Fibroblast of upper back skin (primary cell): ENCODE results near the gene LMLN.
A peak's percentile ranks its signal among the peaks of the same experiment; 100 is the strongest.
"Not testable (repeated sequence)": the region's sequence is repeated elsewhere in the genome, so short reads cannot be mapped to it uniquely, and the experiment has no call there.

Source experiments
- DNase-seq: peaks from one replicate; pipeline ENCODE4 v3.0.0-alpha.2; 2013

The LMLN gene, protein sequence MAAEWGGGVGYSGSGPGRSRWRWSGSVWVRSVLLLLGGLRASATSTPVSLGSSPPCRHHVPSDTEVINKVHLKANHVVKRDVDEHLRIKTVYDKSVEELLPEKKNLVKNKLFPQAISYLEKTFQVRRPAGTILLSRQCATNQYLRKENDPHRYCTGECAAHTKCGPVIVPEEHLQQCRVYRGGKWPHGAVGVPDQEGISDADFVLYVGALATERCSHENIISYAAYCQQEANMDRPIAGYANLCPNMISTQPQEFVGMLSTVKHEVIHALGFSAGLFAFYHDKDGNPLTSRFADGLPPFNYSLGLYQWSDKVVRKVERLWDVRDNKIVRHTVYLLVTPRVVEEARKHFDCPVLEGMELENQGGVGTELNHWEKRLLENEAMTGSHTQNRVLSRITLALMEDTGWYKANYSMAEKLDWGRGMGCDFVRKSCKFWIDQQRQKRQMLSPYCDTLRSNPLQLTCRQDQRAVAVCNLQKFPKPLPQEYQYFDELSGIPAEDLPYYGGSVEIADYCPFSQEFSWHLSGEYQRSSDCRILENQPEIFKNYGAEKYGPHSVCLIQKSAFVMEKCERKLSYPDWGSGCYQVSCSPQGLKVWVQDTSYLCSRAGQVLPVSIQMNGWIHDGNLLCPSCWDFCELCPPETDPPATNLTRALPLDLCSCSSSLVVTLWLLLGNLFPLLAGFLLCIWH

GRCh38 chr3:197959891-197960693, at the start of gene LMLN:
TSS of gene LMLN (plus strand) at chr3:197960217. CDS start at chr3:197960246, 29 bp downstream.
- DNase-seq: peak; percentile 96

DNA sequence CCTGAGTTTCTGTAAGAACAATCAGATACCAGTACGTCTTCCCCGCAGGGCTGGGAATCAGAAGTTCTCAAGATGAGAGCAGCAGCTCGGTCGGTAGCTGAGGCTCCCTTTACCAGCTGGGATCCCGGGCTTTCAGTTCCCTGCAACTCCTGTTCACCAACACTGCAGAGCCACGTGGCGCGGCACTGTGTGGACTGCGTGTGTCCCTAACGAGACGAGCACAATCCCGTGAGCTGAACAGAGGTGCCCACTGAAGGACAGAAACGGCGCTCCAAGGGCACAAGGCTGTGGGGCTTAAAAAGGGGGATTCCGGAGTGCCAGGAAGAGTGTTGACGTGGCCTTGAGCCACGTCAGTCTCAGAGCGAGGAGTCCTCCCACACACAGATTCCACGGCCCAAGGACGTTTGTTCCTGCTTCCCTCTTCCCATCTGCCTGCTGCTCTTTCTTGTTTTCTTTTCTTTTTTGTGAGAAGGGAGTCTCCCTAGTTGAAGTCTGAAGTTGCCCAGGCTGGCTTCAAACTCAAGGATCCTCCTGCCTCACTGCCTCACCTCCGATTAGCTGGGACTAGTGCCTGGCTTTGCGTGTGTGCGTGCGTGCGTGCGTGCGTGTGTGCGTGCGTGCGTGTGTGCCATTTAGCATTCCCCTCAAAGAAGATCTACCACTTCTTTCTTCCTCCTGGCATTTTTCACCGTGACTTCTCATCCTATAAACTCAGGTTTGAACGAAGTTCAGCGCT, 47.1 kb upstream of the LMLN start:
- no peak for DNase-seq

GRCh38 chr3:197913641-197914380, 46.2 kb upstream of the LMLN start:
- DNase-seq: no peak

DNA sequence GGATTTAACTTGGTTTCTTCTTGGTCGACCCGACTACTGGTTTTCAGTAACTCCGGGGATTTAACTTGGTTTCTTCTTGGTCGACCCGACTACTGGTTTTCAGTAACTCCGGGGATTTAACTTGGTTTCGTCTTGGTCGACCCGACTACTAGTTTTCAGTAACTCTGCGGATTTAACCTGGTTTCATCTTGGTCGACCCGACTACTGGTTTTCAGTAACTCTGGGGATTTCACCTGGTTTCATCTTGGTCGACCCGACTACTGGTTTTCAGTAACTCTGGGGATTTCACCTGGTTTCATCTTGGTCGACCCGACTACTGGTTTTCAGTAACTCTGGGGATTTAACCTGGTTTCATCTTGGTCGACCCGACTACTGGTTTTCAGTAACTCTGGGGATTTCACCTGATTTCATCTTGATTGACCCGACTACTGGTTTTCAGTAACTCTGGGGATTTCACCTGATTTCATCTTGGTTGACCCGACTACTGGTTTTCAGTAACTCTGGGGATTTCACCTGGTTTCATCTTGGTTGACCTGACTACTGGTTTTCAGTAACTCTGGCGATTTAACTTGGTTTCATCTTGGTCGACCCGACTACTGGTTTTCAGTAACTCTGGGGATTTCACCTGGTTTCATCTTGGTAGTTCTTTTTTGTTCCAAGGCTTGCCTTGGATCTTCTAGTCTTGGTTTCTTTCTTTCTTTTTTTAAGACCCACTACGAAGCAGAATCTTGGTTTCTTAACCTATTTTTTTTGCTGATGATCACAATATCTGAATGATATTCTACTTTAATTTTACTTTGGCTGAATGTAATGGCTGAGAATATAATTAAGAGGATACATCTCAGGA, 38.4 kb upstream of the LMLN start:
- DNase-seq: not testable (repeated sequence)

DNA sequence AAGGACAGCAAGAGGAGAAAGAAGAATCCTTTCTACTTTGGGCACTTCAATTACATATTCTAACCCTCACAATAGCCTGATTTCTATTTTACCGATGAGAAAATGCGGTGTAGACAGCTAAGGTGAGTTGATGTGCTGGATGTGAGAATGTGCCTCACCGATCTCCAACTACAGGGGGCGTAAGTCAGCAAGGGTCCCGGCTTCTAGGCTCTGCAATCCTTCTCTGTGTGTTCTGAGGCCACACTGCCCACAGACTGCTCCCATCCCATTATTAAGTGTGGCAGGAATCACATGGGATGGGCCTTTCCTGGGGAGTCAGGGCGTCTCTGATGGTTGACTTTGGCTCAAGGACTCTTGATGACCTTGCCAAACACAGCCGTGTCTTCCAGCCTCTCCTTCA, 33.6 kb upstream of the LMLN start:
- DNase-seq: no peak

DNA sequence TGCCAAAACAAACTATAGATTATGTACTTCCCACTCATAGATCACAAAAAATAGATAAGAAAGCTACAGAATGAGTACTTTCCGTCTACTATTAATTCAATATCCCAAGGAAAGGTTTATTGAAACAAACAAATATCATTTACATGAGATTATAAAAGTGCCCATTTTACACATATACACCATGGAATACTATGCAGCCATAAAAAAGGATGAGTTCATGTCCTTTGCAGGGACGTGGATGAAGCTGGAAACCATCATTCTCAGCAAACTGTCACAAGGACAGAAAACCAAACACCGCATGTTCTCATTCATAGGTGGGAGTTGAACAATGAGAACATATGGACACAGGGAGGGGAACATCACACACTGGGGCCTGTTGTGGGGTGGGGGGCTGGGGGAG, 32.4 kb upstream of the LMLN start:
- not testable (repeated sequence) for DNase-seq

DNA sequence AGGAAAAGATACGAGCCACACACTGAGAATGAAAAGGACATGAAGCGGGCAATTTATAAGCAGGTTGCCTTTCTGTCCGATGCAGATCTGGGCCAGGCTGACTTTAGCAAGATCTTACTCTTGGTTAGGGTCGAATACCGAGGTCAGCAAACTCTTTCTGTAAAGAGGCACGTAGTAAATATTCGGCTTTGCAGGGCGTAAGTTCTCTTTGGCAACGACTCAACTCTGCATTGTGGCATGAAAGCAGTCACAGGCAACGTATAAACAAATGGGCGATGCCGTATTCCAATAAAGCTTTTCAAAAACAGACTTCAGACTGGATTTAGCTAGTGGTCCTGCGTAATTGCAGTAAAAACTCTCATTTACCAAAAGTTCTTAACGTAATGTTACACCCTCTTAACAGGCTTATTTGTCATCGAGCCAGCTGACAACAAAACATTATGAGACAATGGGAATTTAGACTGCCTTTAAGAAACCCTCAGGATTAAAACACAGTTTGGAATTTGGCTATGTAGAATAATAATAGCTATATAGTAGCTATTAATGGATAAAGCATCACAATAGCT, 23.1 kb upstream of the LMLN start:
- no peak for DNase-seq

DNA sequence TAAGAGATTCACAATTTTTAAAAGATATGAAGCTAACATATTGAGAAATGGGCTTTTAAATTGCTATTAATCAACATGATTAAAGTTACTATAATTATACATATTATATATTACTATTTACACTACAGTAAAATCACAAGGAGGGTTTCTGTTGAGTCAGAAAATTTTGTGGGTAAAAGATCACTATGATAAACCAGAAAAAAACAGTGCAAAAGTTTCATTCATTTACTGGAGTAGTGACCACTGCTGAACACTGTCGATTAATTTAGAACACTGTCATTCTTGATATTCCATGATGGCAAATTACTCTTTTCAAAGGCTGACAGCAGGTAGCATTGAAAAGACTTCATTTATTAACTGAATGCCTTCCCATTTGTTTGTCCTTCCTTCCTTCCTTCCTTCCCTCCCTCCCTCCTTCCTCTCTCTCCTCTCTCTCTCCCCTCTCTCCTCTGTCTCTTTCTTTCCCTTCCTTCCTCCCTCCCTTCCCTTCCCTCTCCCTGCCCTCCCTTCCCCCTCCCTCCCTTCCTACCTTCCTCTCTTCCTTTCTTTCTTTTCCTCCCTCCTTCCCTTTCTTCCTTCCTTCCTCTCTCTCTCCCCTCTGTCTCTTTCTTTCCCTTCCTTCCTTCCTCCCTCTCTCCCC, 19.2 kb upstream of the LMLN start:
- DNase-seq: no peak

DNA sequence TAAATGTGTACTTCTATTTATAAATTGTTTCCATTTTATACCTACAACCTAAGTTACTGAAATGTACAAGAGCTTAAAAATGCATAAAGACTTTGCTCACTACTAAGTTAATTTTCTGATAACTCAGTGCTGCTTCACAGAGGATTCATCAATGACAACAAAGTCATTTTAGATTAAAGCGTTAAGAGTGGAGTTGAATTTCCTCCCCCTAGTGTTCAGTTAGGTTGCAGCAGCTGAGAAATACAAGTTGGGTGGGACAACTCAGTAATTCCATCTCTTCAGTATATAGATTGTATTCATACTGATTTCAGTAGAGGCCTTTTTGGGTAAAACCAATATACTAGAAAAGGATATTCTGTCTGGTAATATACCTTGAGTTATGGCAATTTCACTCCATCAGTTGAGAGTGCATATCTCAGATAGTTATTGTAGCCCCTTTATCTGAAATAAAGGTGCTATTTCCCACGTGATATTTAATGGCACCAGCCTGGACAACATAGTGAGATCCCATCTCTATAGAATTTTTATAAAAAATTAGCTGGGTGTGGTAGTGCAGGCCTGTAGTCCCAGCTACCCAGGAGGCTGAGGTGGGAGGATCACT, 17.0 kb upstream of the LMLN start:
- peak; percentile 43 for DNase-seq

DNA sequence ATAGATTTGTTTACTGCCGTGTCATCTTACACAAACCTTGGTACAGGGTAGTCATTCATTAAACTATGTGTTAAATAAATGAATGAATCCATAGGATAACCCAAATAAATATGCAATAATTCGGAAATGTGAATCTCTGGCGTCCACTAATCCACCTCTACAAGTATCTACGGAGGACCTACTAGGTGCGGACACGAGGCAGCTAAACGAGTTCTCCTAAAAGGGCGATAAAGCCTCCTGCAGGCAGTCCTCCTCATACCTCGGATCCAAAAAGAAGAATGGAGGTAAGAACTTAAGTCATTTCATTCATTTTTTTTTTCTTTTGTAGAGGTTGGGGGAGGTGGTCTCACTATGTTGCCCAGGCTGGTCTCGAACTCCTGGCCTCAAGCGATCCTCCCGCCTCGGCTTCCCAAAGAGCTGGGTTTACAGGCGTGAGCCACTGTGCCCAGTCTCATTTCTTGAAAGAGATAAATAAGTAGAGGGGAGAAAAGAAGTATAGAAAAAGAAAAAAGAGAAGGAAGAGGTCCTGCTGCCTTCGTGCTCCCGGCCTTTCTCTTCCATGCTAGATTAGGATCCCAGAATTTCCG, 10.7 kb upstream of the LMLN start:
- DNase-seq: no peak

DNA sequence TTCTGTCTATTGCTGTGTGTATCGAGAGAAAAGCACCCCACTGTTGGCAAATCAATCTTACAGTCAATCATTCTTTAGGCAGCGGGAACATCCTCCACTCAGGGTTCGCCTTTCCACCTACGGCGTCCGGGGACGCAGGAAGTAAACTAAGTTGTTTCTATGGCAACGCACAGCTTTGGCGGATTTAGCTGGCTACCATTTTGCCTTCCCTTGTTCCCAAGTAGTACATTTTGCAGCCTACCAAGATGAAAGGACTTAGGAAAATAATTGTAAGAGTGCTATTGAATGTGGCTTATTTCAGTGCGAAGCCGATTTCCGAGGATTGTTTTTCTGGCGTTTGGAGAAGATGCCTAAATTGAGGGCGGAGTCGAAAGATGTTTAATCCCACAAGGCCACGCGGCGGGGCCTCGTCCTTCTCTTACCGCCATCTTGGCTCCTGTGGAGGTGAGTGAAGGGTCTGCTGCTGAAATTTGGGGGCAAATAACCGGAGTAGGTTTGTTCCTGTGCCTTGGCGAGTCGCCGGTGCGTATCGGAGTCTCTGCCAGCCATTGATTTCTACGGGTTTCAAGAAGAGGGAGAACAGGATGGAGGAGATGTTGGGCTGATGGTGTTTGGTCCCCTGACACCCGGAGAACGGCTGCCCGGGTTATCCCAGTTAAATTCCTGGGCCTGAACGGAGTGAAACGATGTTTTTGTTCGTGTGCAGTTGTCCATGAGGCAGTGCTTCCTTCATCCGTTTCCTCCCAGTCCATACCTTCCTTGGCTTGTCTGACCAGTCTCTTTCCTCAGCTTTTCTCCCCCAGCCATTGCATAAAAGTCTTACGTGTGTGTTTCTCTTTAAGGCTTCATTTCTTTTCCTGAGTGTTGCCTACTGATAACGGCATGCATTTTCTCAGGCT, 10.0 kb upstream of the LMLN start, which contains the start of gene RPL35A:
TSS of gene RPL35A (plus strand) at position 413 of the 899 bp plus-strand sequence. CDS start 778 bp downstream, outside the sequence.
- peak; percentile 93 for DNase-seq

DNA sequence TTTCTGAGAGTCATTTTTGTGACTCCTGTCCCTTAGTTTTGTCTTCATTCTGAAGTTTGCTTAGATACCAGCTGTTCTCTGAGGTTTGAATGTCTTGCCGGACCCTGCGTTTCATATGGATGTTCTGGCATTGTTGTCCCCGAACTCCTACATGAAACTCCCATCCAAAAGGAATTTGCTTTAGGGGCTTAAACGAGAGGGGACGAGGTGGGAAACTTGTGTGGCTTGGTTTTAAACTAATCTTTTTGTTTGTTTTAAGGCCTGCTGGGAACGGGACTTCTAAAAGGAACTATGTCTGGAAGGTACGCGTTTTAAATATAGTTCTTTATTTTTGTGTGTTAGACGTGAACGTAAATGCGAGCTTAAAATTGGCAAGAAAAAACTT, 9.3 kb upstream of the LMLN start:
- no peak for DNase-seq

- no peak for DNase-seq
Observed at GRCh38 chr3:197951392-197951990, 8.5 kb upstream of the LMLN start.

DNA sequence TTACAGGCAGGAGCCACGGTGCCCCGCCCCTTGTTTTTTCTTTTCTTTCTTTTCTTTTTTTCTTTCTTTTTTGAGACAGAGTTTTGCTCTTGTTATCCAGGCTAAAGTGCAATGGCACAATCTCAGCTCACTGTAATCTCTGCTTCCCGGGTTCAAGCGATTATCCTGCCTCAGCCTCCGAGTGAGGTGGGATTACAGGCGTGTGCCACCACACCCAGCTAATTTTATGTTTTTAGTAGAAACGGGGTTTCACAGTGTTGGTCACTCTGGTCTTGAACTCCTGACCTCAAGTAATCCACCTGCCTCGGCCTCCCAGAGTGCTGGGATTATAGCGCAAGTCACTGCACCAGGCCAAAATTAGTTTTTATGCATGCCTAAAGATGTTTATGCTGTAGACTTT, 7.6 kb upstream of the LMLN start:
- DNase-seq: no peak

DNA sequence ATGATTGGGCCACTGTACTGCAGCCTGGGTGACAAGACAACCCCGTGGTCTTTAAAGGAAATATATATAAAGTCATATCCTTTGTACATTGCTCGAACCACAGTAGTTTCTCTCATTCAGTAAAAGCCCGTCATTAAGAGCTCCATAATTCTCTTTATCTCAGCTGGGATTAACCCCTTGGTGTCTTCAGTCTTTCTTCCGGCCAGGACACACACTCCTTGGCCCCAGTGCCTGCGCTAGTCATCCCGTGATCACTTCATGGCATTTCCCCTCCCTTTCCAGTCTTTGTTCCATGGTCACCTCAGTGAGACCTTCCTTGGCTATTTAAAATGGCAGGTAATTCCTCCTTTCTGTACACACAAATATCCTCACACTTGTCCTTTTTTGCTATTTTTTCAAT, 6.7 kb upstream of the LMLN start:
- DNase-seq: no peak

GRCh38 chr3:197953881-197954280, 6.1 kb upstream of the LMLN start:
- DNase-seq: peak; percentile 14

- DNase-seq: no peak
Observed at GRCh38 chr3:197955892-197956477, 4.0 kb upstream of the LMLN start.
